ENCODE results near the gene TTC13.
"Not testable (repeated sequence)": the region's sequence is repeated elsewhere in the genome, so short reads cannot be mapped to it uniquely, and the experiment has no call there.

The TTC13 gene

GRCh38 chr1:230992100-230992774, 13.6 kb upstream of the TTC13 start:
- DNase-seq (ENCODE audit: low spot score), result no peak

DNA sequence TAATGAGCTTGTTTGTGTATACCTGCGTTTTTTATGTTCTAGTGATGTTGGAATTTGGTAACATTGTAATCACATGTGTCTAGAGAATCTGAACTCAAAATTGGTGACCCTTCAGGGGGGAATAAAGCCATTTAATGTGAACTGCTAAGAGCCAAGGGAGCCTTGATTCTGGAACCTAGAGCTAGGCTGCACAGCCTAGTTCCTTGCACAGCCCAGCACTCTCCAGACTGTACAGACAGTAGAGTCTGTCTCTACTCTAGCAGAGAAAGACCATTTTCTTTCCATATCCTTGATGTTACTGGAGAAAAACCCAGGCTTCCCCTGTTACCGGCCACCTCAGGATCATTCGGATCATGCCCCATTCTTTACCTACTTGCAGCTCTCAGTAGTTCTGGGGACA, 8.8 kb upstream of the TTC13 start:
- no peak for DNase-seq (ENCODE audit: low spot score)

DNA sequence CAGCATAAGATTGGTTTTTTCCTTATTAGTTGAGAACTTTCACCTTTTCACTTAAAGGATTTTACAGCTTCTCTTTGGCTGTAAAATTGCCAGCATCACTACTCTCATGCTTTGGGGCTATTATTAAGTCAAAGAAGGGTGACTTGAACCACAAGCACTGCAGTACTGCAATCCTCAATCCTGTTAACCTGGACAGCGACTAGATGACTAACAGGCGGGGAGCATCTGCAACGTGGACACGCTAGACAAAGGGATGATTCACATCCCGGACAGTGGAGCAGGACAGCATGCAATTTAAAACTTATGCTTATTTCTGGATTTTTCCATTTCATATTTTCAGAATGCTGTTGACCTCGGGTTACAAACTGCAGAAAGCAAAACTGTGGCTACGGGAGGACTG, 8.3 kb upstream of the TTC13 start:
- no peak for DNase-seq (ENCODE audit: low spot score)

DNA sequence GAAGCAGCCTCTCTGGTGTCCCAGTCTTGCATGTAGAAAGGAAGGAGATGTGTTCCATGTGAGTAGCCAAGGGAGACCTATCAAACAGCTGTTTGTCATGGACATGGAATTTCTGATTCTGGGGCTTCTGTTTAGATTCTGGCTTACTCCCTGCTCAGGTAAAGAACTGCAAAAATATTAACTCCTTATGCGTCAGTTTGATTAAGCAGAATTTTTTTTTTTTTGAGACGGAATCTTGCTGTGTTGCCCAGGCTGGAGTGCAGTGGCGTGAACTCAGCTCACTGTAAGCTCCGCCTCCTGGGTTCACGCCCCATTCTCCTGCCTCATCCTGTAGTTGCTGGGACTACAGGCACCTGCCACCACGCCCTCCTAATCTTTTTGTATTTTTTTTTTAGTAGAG, 7.0 kb upstream of the TTC13 start:
- DNase-seq (ENCODE audit: low spot score), result no peak

DNA sequence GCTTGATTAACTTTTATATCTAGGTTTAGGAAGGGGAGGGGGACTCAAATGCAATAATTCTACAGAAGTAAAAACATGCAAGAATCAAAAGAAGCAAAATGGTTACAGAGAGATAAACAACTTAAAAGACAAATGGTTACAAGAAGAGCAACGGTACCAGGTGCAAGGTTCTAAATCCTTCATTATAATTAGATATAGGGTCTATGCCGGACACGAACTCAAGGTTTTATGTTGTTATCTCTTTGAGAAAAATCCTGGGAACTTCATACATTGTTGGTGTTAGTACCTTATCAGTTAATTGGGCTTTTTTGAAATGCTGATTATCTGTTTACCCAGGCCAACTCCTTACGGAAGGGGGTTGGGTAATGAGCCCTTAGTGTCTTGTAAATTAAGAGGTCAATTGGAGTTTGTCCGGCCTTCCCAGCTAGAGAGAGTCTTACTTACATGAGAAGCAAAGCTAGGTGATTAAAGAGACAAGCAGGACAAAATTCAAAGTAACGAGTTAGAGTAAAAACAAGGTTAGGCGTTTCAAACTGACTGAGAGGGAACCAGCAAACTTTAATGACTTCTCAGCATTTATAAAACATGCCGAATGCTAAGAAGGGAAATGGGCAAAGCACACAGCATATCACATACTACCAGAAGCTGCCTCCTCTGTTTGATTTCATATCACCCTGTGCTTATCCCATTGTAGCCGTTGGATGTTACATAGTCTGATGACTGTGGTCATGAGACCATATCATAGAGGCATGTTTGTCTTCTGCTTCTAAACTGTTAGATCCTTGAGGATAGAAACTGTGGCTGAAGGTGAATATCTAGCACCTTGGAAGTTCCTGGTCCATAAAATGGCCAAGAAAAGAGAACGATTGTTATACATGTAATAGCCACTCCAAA, 6.2 kb upstream of the TTC13 start:
- not testable (repeated sequence) for DNase-seq (ENCODE audit: low spot score)

DNA sequence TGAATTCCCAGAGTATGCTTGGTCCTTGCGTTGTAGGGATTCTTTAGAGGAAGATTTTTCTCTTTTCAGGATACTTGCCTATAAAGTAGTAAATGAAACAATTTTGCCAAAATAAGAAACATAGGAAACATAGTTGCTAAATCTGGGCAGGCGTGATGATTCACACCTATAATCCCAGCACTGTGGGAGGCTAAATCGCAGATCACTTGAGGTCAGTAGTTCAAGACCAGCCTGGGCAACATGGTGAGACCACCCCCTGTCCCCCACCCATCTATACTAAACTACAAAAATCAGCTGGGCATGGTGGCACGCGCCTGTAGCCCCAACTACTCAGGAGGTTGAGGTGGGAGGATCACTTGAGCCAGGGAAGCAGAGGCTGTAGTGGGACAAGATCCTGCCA, 5.2 kb upstream of the TTC13 start:
- no peak for DNase-seq (ENCODE audit: low spot score)

GRCh38 chr1:230982696-230983095, 4.0 kb upstream of the TTC13 start:
- no peak for DNase-seq (ENCODE audit: low spot score)

GRCh38 chr1:230979952-230980351, 1.3 kb upstream of the TTC13 start:
- no peak for DNase-seq (ENCODE audit: low spot score)

DNA sequence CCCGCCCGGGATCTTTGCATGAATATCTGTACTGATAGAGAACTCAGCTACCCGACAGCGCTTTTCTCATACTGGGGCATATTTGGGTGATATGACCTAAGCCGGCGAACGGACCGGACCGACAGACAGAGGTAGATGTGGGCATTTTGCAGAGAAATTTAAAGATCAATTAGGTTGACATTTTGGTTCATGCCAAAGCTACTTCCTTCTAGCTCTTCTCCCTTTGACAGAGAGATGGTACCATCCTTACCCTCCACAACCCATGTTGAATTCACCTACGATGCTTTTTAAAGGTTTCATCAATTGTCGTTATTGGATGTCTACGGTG, 692 bp upstream of the TTC13 start:
- no peak for DNase-seq (ENCODE audit: low spot score)

DNA sequence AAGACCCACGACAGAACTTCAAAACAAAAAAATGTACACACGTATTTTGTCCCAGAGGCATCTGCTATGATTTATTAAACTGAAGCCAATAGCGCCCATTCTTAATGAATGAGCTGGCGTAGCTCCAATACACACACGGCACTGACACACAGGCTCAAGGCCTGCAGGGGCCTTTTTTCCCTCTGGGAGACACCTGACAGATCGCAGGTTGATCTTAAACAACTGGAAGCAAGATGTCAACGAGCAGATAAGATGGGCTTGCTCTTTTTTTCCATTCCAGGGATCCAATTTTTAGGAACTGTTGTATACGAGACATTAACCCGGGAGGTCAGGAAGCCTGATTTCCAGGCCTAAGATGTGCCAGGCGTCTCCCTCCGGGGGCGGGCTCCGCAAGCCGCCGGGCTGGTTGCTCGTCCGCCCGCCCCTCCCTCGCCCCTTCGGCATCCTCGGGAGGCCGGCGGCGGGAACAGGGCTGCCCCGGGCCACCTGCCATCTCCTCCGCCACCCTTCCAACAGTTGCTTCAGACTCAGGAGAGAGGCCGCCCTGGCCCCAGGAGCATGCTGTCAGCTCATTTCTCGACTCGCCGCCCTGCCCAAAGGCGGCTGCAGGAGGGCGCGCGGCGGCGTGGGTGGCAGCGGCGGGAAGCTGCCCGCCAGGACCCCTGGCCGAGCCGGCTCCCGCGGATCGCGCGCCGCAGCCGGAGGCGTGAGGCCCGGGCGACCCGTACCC, 735 bp downstream of the TTC13 start:
- peak; percentile 42 for DNase-seq (ENCODE audit: low spot score)

DNA sequence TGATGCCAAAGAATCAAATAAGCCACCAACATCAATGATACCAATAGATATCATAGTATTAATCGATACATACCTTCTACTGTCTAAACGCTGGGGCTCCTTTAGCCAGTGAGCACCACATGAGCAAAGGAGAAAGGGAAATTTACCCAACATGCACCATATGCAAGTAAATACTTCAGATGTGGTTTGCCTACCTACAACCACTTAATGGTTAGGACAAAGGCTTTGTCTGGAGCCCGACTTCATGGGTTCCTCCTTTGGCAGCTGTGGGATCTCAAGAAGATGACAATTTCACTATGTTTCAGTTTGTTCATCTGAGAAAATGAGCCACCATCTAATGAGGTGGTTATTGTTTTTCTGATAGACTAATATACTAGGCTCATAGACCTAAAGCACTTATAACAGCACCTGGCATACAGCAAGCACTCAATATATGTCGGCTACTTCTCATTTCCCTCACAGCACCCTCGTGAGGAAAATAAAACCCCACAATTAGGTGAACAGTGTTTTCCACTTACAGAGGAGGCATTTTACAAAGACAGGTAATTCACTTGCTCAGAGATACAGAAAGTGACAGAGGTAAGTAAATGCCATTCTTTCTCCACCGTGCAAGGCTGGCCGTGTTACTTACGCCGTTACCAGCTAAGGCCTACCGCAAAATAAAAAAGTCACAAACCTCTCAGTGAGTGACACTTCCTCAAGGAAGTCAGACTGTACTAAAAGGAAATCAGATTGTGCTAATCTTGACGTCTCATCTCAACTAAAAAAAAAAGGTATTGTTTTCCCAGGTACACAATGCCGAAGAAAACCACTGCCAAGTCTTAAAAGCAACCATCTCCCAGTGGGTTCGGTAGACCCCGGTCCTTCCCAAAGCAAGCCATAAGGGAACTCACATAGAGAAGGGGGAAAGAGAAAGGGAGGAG, 1.6 kb downstream of the TTC13 start:
- DNase-seq (ENCODE audit: low spot score), result no peak

- no peak for DNase-seq (ENCODE audit: low spot score)
Observed at GRCh38 chr1:230976360-230976759, 2.3 kb downstream of the TTC13 start.

- DNase-seq (ENCODE audit: low spot score), result no peak
Observed at GRCh38 chr1:230975636-230976035, 3.0 kb downstream of the TTC13 start.

DNA sequence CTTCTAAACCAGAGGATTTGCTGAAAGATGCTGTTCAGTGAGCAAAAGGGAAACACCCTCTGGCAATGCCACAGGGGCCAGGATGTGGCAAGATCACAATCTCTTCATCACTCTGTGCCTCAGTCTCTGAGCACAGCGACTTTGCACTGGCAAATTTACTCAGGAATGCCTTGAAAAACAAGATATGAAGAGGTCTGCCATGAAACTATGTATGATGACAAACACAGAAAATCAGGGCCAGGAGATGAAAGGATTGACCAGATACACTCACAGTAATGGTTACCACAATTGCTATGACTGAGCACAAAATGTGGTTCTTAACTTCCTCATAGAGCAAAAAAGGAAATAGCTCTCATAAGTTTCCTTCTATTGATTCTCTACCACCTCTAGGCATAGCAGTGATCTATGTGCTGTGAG, 5.8 kb downstream of the TTC13 start:
- DNase-seq (ENCODE audit: low spot score), result no peak

DNA sequence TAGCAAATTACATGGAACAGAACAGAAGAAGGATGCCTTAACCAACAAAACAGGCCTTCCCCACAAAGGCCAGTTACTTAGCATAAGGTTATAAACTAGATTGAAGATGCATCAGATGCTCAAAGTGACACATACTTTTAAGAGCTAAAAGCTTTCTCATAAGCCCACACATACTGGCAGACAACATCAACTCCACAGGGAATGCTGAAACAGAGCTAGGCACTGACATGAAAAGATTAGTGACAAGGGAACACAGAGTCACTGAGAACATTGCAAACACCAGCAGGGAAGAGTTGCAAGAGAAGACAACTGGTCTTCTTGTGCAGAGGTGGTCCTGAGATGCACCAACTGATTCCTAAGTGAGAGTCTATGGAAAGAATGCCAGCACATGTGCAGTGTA, 6.9 kb downstream of the TTC13 start:
- DNase-seq (ENCODE audit: low spot score), result no peak

DNA sequence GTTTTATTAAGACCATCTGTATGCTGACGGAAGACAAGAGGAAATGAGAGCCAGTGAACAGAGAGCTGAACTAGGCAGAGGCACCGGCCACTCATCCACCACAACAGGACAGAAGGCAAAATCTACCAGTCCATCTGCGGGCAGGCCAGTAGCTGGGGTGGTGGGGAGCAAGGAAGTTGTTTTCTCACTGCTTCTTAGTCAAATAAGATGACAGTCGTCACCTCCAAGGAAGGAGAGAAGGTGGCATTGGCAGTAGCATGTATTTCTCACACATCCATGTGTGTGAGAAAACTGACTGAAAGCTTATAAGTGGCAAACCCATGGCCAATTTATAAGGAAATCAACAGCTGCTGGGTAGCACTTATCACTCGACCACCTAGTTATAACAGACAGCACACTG, 8.2 kb downstream of the TTC13 start:
- DNase-seq (ENCODE audit: low spot score), result no peak

DNA sequence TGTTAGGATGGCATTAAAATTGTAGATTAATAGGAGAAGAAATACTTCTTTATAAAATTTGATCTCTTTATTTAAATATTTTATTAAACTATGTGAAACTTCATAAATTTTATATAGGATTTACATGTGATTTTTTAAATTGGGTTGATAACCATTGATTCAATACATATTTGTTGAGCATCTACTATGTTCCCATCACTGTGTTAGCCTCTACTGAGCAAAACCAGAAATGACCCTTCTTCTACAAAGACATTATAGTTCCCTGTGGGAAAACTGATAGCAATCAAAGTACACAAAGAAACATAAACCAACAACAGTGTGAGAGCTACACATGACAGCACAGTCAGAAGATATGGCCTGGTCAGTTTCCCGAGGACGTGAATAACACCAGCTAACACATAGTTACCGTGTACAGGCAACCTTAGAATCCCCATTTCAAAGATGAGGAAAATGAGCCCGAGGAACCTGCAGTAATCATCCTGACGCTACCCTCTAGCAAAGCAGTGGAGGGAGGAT, 12.2 kb downstream of the TTC13 start:
- no peak for DNase-seq (ENCODE audit: low spot score)

DNA sequence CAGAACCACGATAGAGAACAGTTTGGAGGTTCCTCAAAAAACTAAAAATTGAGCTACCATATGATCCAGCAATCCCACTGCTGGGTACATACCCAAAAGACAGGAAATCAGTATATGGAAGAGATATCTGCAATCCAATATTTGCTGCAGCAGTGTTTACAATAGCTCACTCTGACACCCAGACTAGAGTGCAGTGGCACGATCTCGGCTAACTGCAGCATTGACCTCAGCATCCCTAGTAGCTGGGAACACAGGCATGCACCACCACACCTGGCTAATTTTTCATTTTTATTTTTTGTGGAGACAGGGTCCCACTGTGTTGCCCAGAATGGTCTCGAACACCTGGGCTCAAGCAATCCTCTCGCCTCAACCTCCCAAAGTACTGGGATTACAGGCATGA, 13.1 kb downstream of the TTC13 start:
- DNase-seq (ENCODE audit: low spot score), result no peak

DNA sequence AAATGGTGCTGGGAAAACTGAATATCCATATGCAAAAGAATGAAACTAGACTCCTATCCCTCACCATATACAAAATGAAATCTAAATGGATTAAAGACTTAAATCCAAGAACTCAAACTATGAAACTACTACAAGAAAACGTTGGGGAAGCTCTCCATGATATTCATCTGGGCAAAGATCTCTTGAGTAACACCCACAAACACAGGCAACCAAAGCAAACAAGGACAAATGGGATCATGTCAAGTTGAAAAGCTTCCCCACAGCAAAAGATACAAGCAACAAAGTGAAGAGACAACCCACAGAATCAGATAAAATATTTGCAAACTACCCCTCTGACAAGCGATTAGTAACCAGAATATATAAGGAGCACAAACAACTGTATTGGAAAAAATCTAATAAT, 13.8 kb downstream of the TTC13 start:
- no peak for DNase-seq (ENCODE audit: low spot score)

DNA sequence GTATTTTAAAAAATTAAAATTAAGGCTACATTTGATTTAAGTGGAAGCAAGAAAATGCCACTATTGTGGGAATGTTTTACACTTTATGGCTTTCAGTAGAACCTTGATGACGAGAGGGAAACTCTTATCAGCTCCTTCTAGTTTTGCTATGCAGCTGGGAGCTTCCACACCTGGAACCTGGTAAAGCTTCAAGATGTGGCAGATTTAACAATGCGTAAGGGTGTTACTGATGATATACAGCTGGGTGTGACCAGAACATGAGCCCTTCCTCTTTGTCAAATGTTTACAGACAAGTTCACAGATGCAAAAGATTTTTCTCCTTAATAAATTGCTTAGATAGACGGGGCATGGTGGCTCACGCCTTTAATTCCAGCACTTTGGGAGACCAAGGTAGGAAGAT, 20.3 kb downstream of the TTC13 start:
- DNase-seq (ENCODE audit: low spot score), result no peak

- no peak for DNase-seq (ENCODE audit: low spot score)
Observed at GRCh38 chr1:230957580-230957989, 21.1 kb downstream of the TTC13 start.

- no peak for DNase-seq (ENCODE audit: low spot score)
Observed at GRCh38 chr1:230950404-230950803, 28.3 kb downstream of the TTC13 start.

Data from kidney capillary endothelial cell (primary cell).